IMR-90 (cell line): ENCODE results near the gene ADARB2.

Experiments
- CEBPB ChIP-seq: IDR thresholded peaks from 2 replicates; pipeline ENCODE4 v1.6.1; 2012; ENCODE audit warnings: low read depth, low read length, improper control_type of control experiment
- POLR2A ChIP-seq: IDR thresholded peaks from 2 replicates; pipeline ENCODE4 v1.6.1; 2012; ENCODE audit warnings: mild to moderate bottlenecking, low read depth, low read length
- TF ChIP-seq, protein P1 (sequence below): conservative IDR thresholded peaks from 2 replicates; pipeline ENCODE4 v1.5.1; 2012; ENCODE audit warnings: mild to moderate bottlenecking, low read depth, low read length, improper control_type of control experiment

DNA sequence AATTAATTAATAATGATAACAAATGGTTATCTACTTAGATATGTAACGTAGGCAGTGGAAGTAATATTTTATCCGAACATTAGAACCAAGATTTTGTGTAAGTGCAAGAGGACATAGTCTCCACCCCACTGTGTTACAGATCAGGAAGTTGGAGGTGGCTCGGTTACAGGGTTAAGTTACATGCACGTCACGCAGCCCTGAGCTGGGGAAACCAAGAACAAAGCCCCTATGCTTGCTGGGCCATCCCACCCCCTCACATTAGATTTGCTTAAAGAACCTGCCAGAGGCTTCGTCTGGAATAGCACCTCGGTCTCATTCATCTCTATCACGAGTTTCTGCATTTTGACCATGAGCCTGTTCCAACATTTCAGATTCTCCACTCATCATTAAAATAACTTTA is 214.1 kb downstream of the ADARB2 start:
- TF ChIP-seq, protein P1, sequence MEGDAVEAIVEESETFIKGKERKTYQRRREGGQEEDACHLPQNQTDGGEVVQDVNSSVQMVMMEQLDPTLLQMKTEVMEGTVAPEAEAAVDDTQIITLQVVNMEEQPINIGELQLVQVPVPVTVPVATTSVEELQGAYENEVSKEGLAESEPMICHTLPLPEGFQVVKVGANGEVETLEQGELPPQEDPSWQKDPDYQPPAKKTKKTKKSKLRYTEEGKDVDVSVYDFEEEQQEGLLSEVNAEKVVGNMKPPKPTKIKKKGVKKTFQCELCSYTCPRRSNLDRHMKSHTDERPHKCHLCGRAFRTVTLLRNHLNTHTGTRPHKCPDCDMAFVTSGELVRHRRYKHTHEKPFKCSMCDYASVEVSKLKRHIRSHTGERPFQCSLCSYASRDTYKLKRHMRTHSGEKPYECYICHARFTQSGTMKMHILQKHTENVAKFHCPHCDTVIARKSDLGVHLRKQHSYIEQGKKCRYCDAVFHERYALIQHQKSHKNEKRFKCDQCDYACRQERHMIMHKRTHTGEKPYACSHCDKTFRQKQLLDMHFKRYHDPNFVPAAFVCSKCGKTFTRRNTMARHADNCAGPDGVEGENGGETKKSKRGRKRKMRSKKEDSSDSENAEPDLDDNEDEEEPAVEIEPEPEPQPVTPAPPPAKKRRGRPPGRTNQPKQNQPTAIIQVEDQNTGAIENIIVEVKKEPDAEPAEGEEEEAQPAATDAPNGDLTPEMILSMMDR = no peak
- no peak for TF ChIP-seq POLR2A
- TF ChIP-seq CEBPB = no peak
